GM12865 (cell line): ENCODE data around the gene BCAR3.

Source experiments
- DNase-seq: peaks from one replicate; pipeline ENCODE4 v3.0.0; 2010; ENCODE audit warnings: low read depth
- H3K4me3 ChIP-seq: 2 replicates; pipeline ENCODE4 v1.5.1; 2011; ENCODE audit warnings: mild to moderate bottlenecking, low read depth, low read length, control low read depth
- TF ChIP-seq, protein P1 (sequence below): IDR thresholded peaks from 2 replicates; pipeline ENCODE4 v1.5.1; 2011; ENCODE audit warnings: low read length, control low read depth, low read depth, inconsistent platforms; ENCODE audit not compliant: insufficient read depth; ENCODE audit errors: missing control alignments

Gene BCAR3

DNA sequence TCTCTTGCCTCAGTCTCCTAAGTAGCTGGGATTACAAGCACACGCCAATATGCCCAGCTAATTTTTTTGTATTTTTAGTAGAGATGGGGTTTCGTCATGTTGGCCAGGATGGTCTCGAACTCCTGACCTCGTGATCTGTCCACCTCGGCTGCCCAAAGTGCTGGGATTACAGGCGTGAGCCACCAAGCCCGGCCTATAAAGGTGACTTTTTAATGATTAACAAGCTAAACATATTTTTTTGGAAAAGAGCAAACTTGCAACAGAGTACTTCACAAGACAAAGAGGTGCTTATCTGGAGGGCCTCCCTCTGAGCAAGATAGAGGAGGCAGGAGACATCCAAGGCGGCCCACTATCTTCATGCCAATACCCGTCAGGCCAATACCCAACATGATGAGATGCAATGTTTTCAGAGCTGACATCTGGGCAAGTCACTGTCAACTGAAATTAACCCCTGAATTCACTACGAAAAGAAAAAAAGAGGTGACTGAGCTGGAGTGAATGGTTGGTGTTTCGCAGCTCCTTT is 10.5 kb downstream of the BCAR3 start:
- TF ChIP-seq, protein P1, sequence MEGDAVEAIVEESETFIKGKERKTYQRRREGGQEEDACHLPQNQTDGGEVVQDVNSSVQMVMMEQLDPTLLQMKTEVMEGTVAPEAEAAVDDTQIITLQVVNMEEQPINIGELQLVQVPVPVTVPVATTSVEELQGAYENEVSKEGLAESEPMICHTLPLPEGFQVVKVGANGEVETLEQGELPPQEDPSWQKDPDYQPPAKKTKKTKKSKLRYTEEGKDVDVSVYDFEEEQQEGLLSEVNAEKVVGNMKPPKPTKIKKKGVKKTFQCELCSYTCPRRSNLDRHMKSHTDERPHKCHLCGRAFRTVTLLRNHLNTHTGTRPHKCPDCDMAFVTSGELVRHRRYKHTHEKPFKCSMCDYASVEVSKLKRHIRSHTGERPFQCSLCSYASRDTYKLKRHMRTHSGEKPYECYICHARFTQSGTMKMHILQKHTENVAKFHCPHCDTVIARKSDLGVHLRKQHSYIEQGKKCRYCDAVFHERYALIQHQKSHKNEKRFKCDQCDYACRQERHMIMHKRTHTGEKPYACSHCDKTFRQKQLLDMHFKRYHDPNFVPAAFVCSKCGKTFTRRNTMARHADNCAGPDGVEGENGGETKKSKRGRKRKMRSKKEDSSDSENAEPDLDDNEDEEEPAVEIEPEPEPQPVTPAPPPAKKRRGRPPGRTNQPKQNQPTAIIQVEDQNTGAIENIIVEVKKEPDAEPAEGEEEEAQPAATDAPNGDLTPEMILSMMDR: no peak
- no peak for DNase-seq
- no peak overlapping the region for H3K4me3 ChIP-seq

DNA sequence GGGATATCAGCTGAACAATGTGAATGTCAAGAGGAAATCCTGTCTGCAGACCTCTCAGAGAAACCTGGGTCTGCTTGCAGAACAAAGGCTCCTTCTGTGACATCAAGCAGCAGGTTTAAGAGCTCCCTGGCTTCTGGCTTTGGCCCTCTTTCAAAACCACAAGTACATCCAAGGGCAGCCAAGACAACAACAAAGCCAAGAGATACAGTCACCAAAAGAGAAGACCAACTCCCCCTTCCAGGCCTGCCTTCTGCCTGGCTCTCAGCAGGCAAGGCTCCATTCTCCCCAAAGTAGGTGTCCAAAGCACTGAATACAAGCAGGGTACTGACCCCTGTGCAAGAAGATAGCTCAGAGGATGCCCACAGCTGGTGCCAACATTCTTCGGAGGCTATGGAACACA is 11.5 kb downstream of the BCAR3 start:
- H3K4me3 ChIP-seq: no peak overlapping the region
- DNase-seq: no peak
- TF ChIP-seq, protein P1: no peak

DNA sequence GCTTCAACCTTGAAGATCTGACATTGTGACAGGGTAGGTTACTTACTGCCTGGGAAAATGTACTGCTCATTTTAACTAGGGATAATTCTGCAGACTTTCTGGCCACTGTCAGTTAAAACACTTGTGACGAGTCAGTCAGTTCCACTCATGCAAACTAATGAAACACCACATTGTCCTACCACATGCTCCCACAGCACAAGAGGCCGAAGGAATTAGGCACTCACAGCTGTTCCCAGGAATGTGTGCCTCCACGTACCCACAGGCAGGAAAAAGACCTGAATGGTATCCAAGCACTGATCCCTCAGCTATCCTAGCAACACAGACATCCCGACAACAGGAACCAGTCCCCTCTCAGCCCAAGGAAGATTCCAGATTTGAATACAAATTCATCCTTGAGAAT is 12.3 kb downstream of the BCAR3 start:
- DNase-seq: no peak
- H3K4me3 ChIP-seq: no peak overlapping the region
- TF ChIP-seq, protein P1: no peak

DNA sequence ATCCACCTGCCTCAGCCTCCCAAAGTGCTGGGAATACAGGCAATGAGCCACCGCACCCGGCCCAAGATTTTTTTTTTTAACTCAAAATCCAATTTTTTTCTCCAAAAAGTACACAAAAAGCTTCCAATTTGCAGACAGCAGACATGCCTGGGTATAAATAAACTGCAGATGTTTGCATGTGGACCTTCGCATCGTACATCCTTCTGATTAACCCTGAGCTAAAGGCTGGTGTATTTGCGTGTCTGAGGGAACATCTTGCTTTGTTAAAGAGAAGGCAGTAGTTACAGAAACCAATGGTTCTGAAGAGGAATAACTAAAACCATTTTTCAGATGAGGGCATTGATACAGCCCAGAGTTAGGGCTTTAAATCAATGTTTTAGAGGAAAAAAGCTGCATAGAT is 12.7 kb downstream of the BCAR3 start:
- TF ChIP-seq, protein P1: no peak
- DNase-seq: no peak
- H3K4me3 ChIP-seq: no peak overlapping the region

DNA sequence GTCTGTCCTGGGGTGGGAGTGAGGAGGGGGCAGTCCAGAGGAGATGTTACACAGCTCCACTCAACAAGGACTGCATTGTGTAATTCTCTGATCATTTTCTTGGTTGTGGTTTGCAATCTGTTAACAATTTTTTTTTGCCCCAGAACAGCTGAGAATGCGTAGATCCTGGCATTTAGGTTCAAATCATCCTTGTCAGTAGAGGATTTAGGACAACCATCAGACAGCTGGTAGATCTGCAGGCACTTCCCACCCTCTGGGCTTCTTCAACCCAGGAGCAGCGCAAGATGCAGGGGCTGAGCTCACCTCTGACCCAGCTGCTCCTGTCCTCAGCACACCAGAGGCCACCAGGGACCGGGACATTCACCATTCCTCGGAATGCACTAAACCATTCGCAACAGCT is 13.5 kb downstream of the BCAR3 start:
- TF ChIP-seq, protein P1: no peak

DNA sequence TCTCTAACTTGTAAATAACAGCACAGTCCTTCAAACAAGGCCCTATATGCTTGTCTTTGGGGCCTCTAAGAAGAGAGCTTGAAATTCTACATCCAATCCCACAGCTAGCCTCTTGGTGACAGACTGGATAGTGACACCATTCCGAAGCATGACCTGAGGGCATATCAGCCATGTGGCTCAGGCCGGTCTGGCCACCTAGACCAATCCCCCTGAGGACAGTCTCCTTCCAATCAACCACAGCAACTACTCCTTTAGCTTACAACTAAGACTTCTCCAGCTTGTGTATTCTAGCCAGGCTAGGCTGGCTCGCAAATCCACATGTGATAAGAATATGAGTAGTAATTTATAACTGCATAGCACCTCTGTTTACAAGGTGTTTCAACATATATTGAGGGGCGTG is 14.0 kb downstream of the BCAR3 start:
- TF ChIP-seq, protein P1: no peak
- no peak for DNase-seq
- no peak overlapping the region for H3K4me3 ChIP-seq

More for the DNA sequence above, 13.5 kb downstream of the BCAR3 start:
- H3K4me3 ChIP-seq: no peak overlapping the region
- DNase-seq: no peak
